K562 (cell line): ENCODE data around the gene SLC15A3.

Source experiments
- CAMTA2 ChIP-seq: fragments of 250-450 bp; sonication (Bioruptor Pico); conservative IDR thresholded peaks from 2 replicates; pipeline ENCODE4 v1.5.1; 2022
- CREBBP ChIP-seq: IDR thresholded peaks from one replicate; pipeline ENCODE4 v1.6.1; 2012; ENCODE audit warnings: low read depth, mild to moderate bottlenecking, control low read depth, inconsistent platforms, low read length
- FOXM1 ChIP-seq, 2 experiments: fragments of 450-650 bp in 1 of 2; sonication (generic) in 1 of 2; formaldehyde crosslinking in 1 of 2; IDR thresholded peaks; 2 replicates each; pipeline versions ENCODE4 v1.6.1 to v1.9.0; 2017 to 2022; ENCODE audit warnings: low read depth in 2 of 2, mild to moderate bottlenecking in 2 of 2, missing genetic modification reagents in 1 of 2, moderate library complexity in 1 of 2
- FOXP1 ChIP-seq: sonication (generic); formaldehyde crosslinking; IDR thresholded peaks from 2 replicates; pipeline ENCODE4 v1.8.0; 2022; ENCODE audit warnings: mild to moderate bottlenecking, missing genetic modification reagents
- JUNB ChIP-seq: fragments of 450-650 bp; formaldehyde crosslinking; conservative IDR thresholded peaks from 2 replicates; pipeline ENCODE4 v1.4.0; 2020; ENCODE audit warnings: mild to moderate bottlenecking
- SP1 ChIP-seq: sonication (generic); formaldehyde crosslinking; IDR thresholded peaks from 2 replicates; pipeline ENCODE4 v1.8.1; 2022; ENCODE audit warnings: mild to moderate bottlenecking, missing genetic modification reagents
- TAF1 ChIP-seq: IDR thresholded peaks from 2 replicates; pipeline ENCODE4 v1.6.1; 2011; ENCODE audit warnings: mild to moderate bottlenecking, low read length, moderate library complexity; ENCODE audit not compliant: insufficient read depth, control insufficient read depth, severe bottlenecking; ENCODE audit errors: extremely low read depth
- ZBTB7A ChIP-seq: IDR thresholded peaks from 2 replicates; pipeline ENCODE4 v1.6.1; 2011; ENCODE audit warnings: low read depth, mild to moderate bottlenecking, low read length, moderate library complexity, borderline replicate concordance; ENCODE audit not compliant: control insufficient read depth
- ZNF124 ChIP-seq: sonication (generic); formaldehyde crosslinking; IDR thresholded peaks from 2 replicates; pipeline ENCODE4 v1.8.1; 2022; ENCODE audit warnings: missing genetic modification reagents
- ZNF668 ChIP-seq: fragments of 250-450 bp; sonication (Bioruptor Pico); IDR thresholded peaks from 2 replicates; pipeline ENCODE4 v1.8.0; 2022; ENCODE audit warnings: mild to moderate bottlenecking, inconsistent platforms
- TF ChIP-seq, protein P1 (sequence below), 3 experiments: fragments of 200-800 bp in 1 of 3; fragments of 250-450 bp in 1 of 3; fragments of 450-650 bp in 1 of 3; sonication (Bioruptor Pico) in 1 of 3; sonication (Bioruptor generic) in 1 of 3; formaldehyde crosslinking in 1 of 3; IDR thresholded peaks; 2 replicates each; pipeline versions ENCODE4 v1.6.1 to v1.8.0; 2016 to 2022; ENCODE audit warnings: mild to moderate bottlenecking in 2 of 3, missing genetic modification characterization in 2 of 3, missing compliant biosample characterization in 1 of 3, moderate library complexity in 1 of 3

GRCh38 chr11:60887556-60887955, 64.4 kb downstream of the SLC15A3 start:
- TF ChIP-seq, protein P1, sequence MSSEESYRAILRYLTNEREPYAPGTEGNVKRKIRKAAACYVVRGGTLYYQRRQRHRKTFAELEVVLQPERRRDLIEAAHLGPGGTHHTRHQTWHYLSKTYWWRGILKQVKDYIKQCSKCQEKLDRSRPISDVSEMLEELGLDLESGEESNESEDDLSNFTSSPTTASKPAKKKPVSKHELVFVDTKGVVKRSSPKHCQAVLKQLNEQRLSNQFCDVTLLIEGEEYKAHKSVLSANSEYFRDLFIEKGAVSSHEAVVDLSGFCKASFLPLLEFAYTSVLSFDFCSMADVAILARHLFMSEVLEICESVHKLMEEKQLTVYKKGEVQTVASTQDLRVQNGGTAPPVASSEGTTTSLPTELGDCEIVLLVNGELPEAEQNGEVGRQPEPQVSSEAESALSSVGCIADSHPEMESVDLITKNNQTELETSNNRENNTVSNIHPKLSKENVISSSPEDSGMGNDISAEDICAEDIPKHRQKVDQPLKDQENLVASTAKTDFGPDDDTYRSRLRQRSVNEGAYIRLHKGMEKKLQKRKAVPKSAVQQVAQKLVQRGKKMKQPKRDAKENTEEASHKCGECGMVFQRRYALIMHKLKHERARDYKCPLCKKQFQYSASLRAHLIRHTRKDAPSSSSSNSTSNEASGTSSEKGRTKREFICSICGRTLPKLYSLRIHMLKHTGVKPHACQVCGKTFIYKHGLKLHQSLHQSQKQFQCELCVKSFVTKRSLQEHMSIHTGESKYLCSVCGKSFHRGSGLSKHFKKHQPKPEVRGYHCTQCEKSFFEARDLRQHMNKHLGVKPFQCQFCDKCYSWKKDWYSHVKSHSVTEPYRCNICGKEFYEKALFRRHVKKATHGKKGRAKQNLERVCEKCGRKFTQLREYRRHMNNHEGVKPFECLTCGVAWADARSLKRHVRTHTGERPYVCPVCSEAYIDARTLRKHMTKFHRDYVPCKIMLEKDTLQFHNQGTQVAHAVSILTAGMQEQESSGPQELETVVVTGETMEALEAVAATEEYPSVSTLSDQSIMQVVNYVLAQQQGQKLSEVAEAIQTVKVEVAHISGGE (CRISPR knock-in tag; IDR thresholded peaks at IDR 0.05) = no peak
- no peak for TF ChIP-seq FOXM1 (IDR thresholded peaks at IDR 0.05; ENCODE audit: low read depth)
- TF ChIP-seq FOXM1 (CRISPR knock-in tag; IDR thresholded peaks at IDR 0.05; ENCODE audit: low read depth) = no peak
- TF ChIP-seq CAMTA2 (CRISPR knock-in tag) = no peak
- TF ChIP-seq FOXP1 (CRISPR knock-in tag) = no peak
- no peak for TF ChIP-seq ZNF668 (CRISPR knock-in tag)
- TF ChIP-seq SP1 (CRISPR knock-in tag) = no peak
- no peak for TF ChIP-seq CREBBP
- no peak for TF ChIP-seq TAF1
- no peak for TF ChIP-seq ZNF124 (CRISPR knock-in tag)
- TF ChIP-seq ZBTB7A = no peak
- no peak; the same call in 1 of the 2 replicates for TF ChIP-seq JUNB (CRISPR knock-in tag)
